CD1c-positive myeloid dendritic cell (primary cell): ENCODE data around the gene CCM2L.

ENCODE experiments used
- DNase-seq: peaks from one replicate; pipeline ENCODE4 v3.0.0-alpha.2; 2016; ENCODE audit errors: extremely low spot score

The CCM2L gene

GRCh38 chr20:31992086-31992485 is 18.2 kb upstream of the CCM2L start:
- DNase-seq, result no peak

GRCh38 chr20:31996996-31997395 is 13.2 kb upstream of the CCM2L start:
- DNase-seq, result no peak

GRCh38 chr20:31998246-31998645 is 12.0 kb upstream of the CCM2L start:
- DNase-seq, result no peak

GRCh38 chr20:32003325-32003724 is 6.9 kb upstream of the CCM2L start:
- no peak for DNase-seq

GRCh38 chr20:32004963-32005362 is 5.3 kb upstream of the CCM2L start:
- DNase-seq, result peak; percentile 13

GRCh38 chr20:32006053-32006452 is 4.2 kb upstream of the CCM2L start:
- no peak for DNase-seq

- DNase-seq, result no peak
Measured at GRCh38 chr20:32006841-32007786, 3.1 kb upstream of the CCM2L start.

- DNase-seq, result peak; percentile 13
Measured at GRCh38 chr20:32007787-32008616, 2.2 kb upstream of the CCM2L start.

- no peak for DNase-seq
Measured at GRCh38 chr20:32009564-32009963, 674 bp upstream of the CCM2L start.

- DNase-seq, result no peak
Measured at GRCh38 chr20:32010666-32011065, 428 bp downstream of the CCM2L start.

GRCh38 chr20:32012159-32012688 is 2.0 kb downstream of the CCM2L start:
- no peak for DNase-seq

- DNase-seq, result no peak
Measured at GRCh38 chr20:32013326-32013725, 3.1 kb downstream of the CCM2L start.

GRCh38 chr20:32017711-32018251 is 7.5 kb downstream of the CCM2L start:
- DNase-seq, result no peak

GRCh38 chr20:32018269-32019155 is 8.3 kb downstream of the CCM2L start:
- no peak for DNase-seq

- no peak for DNase-seq
Measured at GRCh38 chr20:32019156-32019510, 8.9 kb downstream of the CCM2L start.

- DNase-seq, result no peak
Measured at GRCh38 chr20:32019563-32020463, 9.6 kb downstream of the CCM2L start.

GRCh38 chr20:32021091-32021490 is 10.9 kb downstream of the CCM2L start:
- DNase-seq, result no peak

GRCh38 chr20:32024683-32025295 is 14.6 kb downstream of the CCM2L start:
- DNase-seq, result no peak

- DNase-seq, result no peak
Measured at GRCh38 chr20:32027643-32028042, 17.4 kb downstream of the CCM2L start.
